KMS-11 (cell line): ENCODE results near the gene FAM181A.

Experiments used
- H2AFZ ChIP-seq: fragments of 200-600 bp; sonication (generic); 2 replicates; pipeline ENCODE4 v1.6.1; 2016; ENCODE audit warnings: antibody characterized with exemption, mixed run types, low read depth
- H3K27ac ChIP-seq: fragments of 200-600 bp; sonication (generic); 2 replicates; pipeline ENCODE4 v1.6.1; 2016; ENCODE audit warnings: mild to moderate bottlenecking, mixed run types
- H3K27me3 ChIP-seq: fragments of 200-600 bp; sonication (generic); 2 replicates; pipeline ENCODE4 v1.6.1; 2017; ENCODE audit warnings: mild to moderate bottlenecking, low read depth, mixed run types, moderate library complexity; ENCODE audit not compliant: insufficient read depth
- H3K36me3 ChIP-seq: fragments of 200-600 bp; sonication (generic); 2 replicates; pipeline ENCODE4 v1.6.1; 2017; ENCODE audit warnings: mild to moderate bottlenecking, mixed run types; ENCODE audit not compliant: insufficient read depth
- H3K4me1 ChIP-seq: fragments of 200-600 bp; sonication (generic); 2 replicates; pipeline ENCODE4 v1.6.1; 2016; ENCODE audit warnings: mild to moderate bottlenecking, low read depth, mixed run types; ENCODE audit not compliant: poor library complexity, severe bottlenecking
- H3K4me2 ChIP-seq: fragments of 200-600 bp; sonication (generic); 2 replicates; pipeline ENCODE4 v1.7.0; 2016; ENCODE audit warnings: mild to moderate bottlenecking, mixed run types
- H3K4me3 ChIP-seq: fragments of 200-600 bp; sonication (generic); IDR thresholded peaks from 2 replicates; pipeline ENCODE4 v1.6.1; 2017; ENCODE audit warnings: low read depth, low read length, mixed read lengths; ENCODE audit not compliant: insufficient read depth
- H3K79me2 ChIP-seq: fragments of 200-600 bp; sonication (generic); 2 replicates; pipeline ENCODE4 v1.6.1; 2016; ENCODE audit warnings: low read depth, mixed run types; ENCODE audit not compliant: insufficient read depth
- H3K9ac ChIP-seq: fragments of 200-600 bp; sonication (generic); 2 replicates; pipeline ENCODE4 v1.6.1; 2016; ENCODE audit warnings: mild to moderate bottlenecking, mixed run types
- H4K20me1 ChIP-seq: fragments of 200-600 bp; sonication (generic); 2 replicates; pipeline ENCODE4 v1.6.1; 2016; ENCODE audit warnings: mild to moderate bottlenecking, mixed run types; ENCODE audit not compliant: insufficient read depth
- TF ChIP-seq, protein P1 (sequence below): fragments of 200-600 bp; sonication (generic); conservative IDR thresholded peaks from 2 replicates; pipeline ENCODE4 v1.6.1; 2017; ENCODE audit warnings: low read depth, mild to moderate bottlenecking, antibody characterized with exemption, low read length, moderate library complexity, mixed read lengths

FAM181A gene

DNA sequence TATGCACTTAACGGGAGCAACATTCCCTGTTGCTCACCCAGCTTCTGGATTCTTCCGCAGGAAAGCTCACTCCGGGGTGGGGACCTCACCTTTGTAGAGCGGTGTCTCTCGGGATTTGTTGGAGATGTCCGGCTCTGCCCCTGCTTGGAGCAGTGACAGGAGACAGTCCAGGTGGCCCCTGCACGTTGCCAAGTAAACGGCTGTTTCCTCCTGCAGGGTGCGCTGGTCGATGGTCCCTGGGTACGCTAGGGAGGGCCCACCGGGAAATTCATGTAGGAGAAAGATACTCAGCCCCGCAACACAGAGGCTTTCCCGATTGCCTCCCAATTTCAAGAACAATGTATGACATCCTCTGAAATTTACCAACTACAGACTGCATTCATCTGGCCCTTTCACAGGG is 26.1 kb downstream of the FAM181A start:
- Histone ChIP-seq H3K4me2 (no peak overlapping the region), H3K27me3 (no peaks in the 10 kb centered on the region), H3K27ac (no peak overlapping the region), H3K9ac (no peak overlapping the region), H3K4me3 (no peak overlapping the region), H3K79me2 (no peaks in the 10 kb centered on the region), H4K20me1 (no peaks in the 10 kb centered on the region), H3K4me1 (peaks cover 42% of the 10 kb centered on the region), H2AFZ (no peak overlapping the region), H3K36me3 (no peaks in the 10 kb centered on the region)
- TF ChIP-seq, protein P1, sequence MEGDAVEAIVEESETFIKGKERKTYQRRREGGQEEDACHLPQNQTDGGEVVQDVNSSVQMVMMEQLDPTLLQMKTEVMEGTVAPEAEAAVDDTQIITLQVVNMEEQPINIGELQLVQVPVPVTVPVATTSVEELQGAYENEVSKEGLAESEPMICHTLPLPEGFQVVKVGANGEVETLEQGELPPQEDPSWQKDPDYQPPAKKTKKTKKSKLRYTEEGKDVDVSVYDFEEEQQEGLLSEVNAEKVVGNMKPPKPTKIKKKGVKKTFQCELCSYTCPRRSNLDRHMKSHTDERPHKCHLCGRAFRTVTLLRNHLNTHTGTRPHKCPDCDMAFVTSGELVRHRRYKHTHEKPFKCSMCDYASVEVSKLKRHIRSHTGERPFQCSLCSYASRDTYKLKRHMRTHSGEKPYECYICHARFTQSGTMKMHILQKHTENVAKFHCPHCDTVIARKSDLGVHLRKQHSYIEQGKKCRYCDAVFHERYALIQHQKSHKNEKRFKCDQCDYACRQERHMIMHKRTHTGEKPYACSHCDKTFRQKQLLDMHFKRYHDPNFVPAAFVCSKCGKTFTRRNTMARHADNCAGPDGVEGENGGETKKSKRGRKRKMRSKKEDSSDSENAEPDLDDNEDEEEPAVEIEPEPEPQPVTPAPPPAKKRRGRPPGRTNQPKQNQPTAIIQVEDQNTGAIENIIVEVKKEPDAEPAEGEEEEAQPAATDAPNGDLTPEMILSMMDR = no peak

DNA sequence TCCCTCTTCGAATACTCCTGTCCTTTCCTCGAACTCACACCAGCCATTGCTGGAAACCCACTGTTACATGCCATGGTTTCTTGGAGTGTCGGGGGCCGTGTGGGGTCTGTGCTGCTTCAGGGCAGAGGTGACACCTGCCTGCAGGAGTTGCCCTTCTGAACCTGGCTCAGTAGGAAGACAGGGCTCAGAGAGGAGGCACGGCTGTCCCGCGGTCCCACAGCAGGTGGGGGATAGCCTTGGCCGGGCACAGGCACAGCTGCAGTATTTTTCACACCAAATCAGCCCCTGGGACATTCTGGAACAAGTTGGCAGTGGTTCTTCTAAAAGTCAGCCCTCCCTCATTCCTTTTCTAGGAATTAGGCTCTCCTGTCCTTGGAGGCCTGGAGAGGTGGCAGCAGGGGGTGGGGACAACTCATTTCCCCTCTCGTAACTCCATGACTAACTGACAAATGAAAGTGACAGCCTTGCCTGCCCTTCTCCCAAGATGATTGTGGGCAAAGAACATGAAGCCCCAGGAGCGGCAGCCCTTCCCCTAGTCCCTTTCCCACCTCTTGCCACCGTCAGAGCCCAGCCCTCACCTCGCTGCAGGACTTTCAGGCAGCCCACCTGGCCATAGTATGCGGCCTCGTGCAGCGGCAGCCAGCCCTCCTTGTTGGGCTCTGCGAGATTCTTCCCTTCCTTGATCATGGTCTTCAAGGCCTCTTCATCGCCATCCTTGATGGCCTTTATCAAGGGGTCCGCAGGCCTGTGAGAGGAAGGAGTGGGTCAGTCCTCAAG is 26.8 kb downstream of the FAM181A start:
- Histone ChIP-seq H3K36me3 (no peaks in the 10 kb centered on the region), H4K20me1 (no peaks in the 10 kb centered on the region), H3K4me2 (no peak overlapping the region), H3K79me2 (no peaks in the 10 kb centered on the region), H3K27ac (no peak overlapping the region), H3K27me3 (no peaks in the 10 kb centered on the region), H2AFZ (no peak overlapping the region), H3K4me1 (peaks cover 48% of the 10 kb centered on the region), H3K9ac (no peak overlapping the region), H3K4me3 (no peak overlapping the region)
- TF ChIP-seq, protein P1 = no peak

DNA sequence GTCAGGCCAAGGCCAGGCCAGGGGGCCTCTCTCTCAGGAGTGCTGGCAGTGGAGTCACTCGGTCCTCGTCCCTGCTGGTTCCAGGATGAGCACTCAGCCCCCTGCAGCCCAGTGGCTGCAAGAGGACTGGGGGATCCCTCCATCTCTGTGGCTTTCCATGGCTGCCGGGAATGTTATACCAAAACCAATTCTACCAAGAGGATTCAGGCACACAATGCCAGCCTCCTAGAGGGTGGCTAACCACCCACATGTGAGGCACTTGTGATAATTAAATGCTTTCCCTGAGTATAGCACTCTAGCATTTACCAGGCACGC is 27.3 kb downstream of the FAM181A start:
- Histone ChIP-seq H4K20me1 (no peaks in the 10 kb centered on the region), H3K27me3 (no peaks in the 10 kb centered on the region), H3K79me2 (no peaks in the 10 kb centered on the region), H3K27ac (no peak overlapping the region), H3K36me3 (no peaks in the 10 kb centered on the region), H3K9ac (no peak overlapping the region), H3K4me2 (no peak overlapping the region), H3K4me1 (peaks cover 52% of the 10 kb centered on the region), H3K4me3 (no peak overlapping the region), H2AFZ (no peak overlapping the region)
- TF ChIP-seq, protein P1 = no peak

DNA sequence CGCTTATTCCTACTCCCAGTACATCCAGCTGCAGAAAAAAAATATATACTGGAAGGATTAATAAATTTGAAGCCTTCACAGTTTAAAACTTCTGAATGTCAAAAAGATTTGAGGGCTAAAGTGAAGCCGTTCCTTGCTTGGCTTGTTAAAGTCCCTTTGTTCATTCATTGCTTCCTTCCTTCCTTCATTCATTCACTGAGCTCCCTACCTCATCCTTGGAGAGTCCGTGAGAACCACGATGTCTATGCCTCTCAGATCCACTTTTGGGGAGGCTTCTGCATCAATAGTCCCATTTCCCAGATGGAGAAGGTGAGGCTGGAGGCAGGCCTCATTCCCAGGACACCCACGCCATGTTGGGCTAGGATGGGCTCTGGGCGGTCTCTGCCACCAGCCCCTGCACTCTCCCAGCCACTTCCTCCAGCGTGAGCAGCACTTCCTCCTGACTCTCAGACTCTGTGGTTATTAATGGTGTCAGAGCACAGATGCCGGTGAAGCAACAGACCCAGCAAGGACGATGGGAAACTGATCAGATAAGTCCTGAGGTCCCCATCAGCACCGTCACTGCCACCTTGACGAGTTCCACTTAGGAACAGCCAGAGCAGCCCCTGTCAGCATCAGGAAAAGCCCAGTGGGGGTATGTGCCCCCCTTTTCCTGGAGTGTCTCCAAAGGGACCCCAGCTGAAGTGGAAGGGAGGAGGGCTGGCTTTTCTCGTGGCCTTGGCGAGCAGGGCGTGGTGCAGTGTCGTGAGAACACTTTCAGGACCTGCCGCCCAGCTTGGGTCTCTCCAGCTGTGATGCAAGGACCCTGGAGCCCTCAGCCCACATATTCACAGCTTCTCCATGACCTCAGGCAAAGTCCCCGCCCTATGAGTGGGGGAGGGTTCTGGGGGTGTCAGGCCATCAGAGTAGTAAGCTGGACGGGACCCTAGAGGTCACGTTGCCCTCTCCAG is 28.0 kb downstream of the FAM181A start:
- no peaks in the 10 kb centered on the region for H3K27me3 ChIP-seq
- H3K4me3 ChIP-seq = no peak overlapping the region
- H3K4me2 ChIP-seq = peak overlapping the region; percentile 51; the same call in 1 of the 2 replicates
- TF ChIP-seq, protein P1 = no peak
- H3K4me1 ChIP-seq = peaks cover 59% of the 10 kb centered on the region
- H2AFZ ChIP-seq = no peak overlapping the region
- H4K20me1 ChIP-seq = no peaks in the 10 kb centered on the region
- no peak overlapping the region for H3K9ac ChIP-seq
- H3K79me2 ChIP-seq = no peaks in the 10 kb centered on the region
- H3K27ac ChIP-seq = no peak overlapping the region
- H3K36me3 ChIP-seq = no peaks in the 10 kb centered on the region
